ENCODE results near the gene LAG3. TPM values are rescaled to one million over a fixed set of nuclear protein-coding genes. Genes with fewer than 3 reads are reported as not detected.

Gene LAG3
- total RNA-seq, 1 experiment from 2014 or later = 2.2 TPM

- WGBS (ENCODE audit: extremely low coverage, insufficient read length, low lambda C conversion rate) = no CpG with 5 or more reads among the region's 8 CpGs
These were observed 55.2 kb downstream of the LAG3 start for GRCh38 chr12:6827437-6827911.

More at GRCh38 chr12:6827437-6827911, 55.2 kb downstream of the LAG3 start:
- no peaks in the 10 kb centered on the region for H3K9me3 ChIP-seq (ENCODE audit: control insufficient read depth, low read depth, low read length)
- no peak overlapping the region for H2BK15ac ChIP-seq (ENCODE audit: low read depth, low read length)
- H3K27me3 Mint-ChIP-seq (ENCODE audit: low read depth) = peaks cover 29% of the 10 kb centered on the region
- no peak overlapping the region for H2BK12ac ChIP-seq (ENCODE audit: insufficient read length, low read depth, low read length)
- H3K9ac ChIP-seq (ENCODE audit: extremely low read depth, insufficient read length, low read length) = no peak overlapping the region
- peaks cover 28 to 35% (median 34%) of the 10 kb centered on the region in 3 experiments for H3K36me3 Mint-ChIP-seq (ENCODE audit: insufficient read depth in 1 of 3, low read depth in 3 of 3)
- H3K23ac ChIP-seq (ENCODE audit: insufficient read length, low read depth, low read length) = no peak overlapping the region
- no peak overlapping the region for H2BK5ac ChIP-seq (ENCODE audit: insufficient read length, low read length)
- peak; percentile 95 for DNase-seq
- H3K9me3 Mint-ChIP-seq = no peaks in the 10 kb centered on the region
- no peak overlapping the region for H2BK120ac ChIP-seq (ENCODE audit: low read depth, low read length, poor library complexity, severe bottlenecking)
- no peak overlapping the region for H3K18ac ChIP-seq (ENCODE audit: insufficient read length, low read depth, low read length)
- H4K20me1 ChIP-seq (ENCODE audit: control insufficient read depth, insufficient read depth, insufficient read length) = peaks cover 6% of the 10 kb centered on the region
- H3K79me2 ChIP-seq (ENCODE audit: insufficient read depth, low read length) = peaks cover 2% of the 10 kb centered on the region; the same call in 1 of the 2 replicates
- H3K56ac ChIP-seq (ENCODE audit: insufficient read length, low read depth, low read length) = no peak overlapping the region
- peak overlapping the region; percentile 59 to 79 for H3K4me3 Mint-ChIP-seq
- no peaks in the 10 kb centered on the region for H3K27me3 ChIP-seq (ENCODE audit: insufficient read depth, low read length)
- no peak overlapping the region for H3K14ac ChIP-seq (ENCODE audit: insufficient read depth, low read length)
- no peak overlapping the region for H2AFZ ChIP-seq (ENCODE audit: low read length)
- peaks cover 37 to 54% of the 10 kb centered on the region in 2 experiments for H3K4me1 Mint-ChIP-seq
- no peak overlapping the region for H4K5ac ChIP-seq (ENCODE audit: insufficient read length, low read depth, low read length)
- no peak overlapping the region for H3K27ac ChIP-seq (ENCODE audit: insufficient read length, low read depth, low read length)
- H2AK5ac ChIP-seq (ENCODE audit: insufficient read length, low read length) = no peak overlapping the region
- no peak overlapping the region for H4K8ac ChIP-seq (replicated peaks; ENCODE audit: insufficient read length, low read depth, low read length)
- H3K4me1 ChIP-seq (ENCODE audit: insufficient read depth, low read length) = peaks cover 3% of the 10 kb centered on the region; the same call in 1 of the 2 replicates
- no peak overlapping the region for H4K91ac ChIP-seq (ENCODE audit: insufficient read length, low read depth, low read length)
- H3K4me2 ChIP-seq (ENCODE audit: insufficient read depth, insufficient read length, low read length) = peak overlapping the region; percentile 80
- H3T11ph ChIP-seq (ENCODE audit: low read length) = no peak overlapping the region
- peak overlapping the region; percentile 66 to 98 (median 68); a peak in 6 of 7 replicates for H3K27ac Mint-ChIP-seq
- no peak overlapping the region for H2BK20ac ChIP-seq (ENCODE audit: low read depth, low read length, poor library complexity, severe bottlenecking)
- H3K23me2 ChIP-seq (ENCODE audit: insufficient read length, low read depth, low read length, poor library complexity, severe bottlenecking) = peaks cover 14% of the 10 kb centered on the region
- no peak overlapping the region for H3K4ac ChIP-seq (ENCODE audit: low read depth, low read length)
- TF ChIP-seq CTCF (conservative IDR thresholded peaks at IDR 0.05) = no peak
- H3K79me1 ChIP-seq (ENCODE audit: insufficient read depth, low read depth, low read length, poor library complexity, severe bottlenecking) = no peaks in the 10 kb centered on the region

Other genes starting within 250 kb of the LAG3 start
- gene GAPDH, start 238.0 kb upstream of the LAG3 start, total RNA-seq (2021) = 4,581 and 4,651 TPM in 2 replicates
- gene IFFO1, start 216.5 kb upstream of the LAG3 start, total RNA-seq (2021) = 16.3 and 17.9 TPM in 2 replicates
- gene NOP2, start 204.2 kb upstream of the LAG3 start, total RNA-seq (2021) = 136 and 137 TPM in 2 replicates
- gene CHD4, start 165.1 kb upstream of the LAG3 start, total RNA-seq (2021) = 334 and 346 TPM in 2 replicates
- 0.22 TPM in 2 replicates for gene LPAR5, start 136.6 kb upstream of the LAG3 start, total RNA-seq (2021)
- gene ACRBP, start 125.1 kb upstream of the LAG3 start, total RNA-seq (2021) = 1.3 and 1.9 TPM in 2 replicates
- 20.1 TPM in 2 replicates for gene ING4, start 109.4 kb upstream of the LAG3 start, total RNA-seq (2021)
- 83.5 and 88.0 TPM in 2 replicates for gene ZNF384, start 83.1 kb upstream of the LAG3 start, total RNA-seq (2021)
- gene PIANP, start 71.7 kb upstream of the LAG3 start, total RNA-seq (2021) = 5.2 and 6.6 TPM in 2 replicates
- 34.2 and 35.9 TPM in 2 replicates for gene COPS7A, start 48.5 kb upstream of the LAG3 start, total RNA-seq (2021)
- 244 and 258 TPM in 2 replicates for gene MLF2, start 19.4 kb upstream of the LAG3 start, total RNA-seq (2021)
- 422 and 438 TPM in 2 replicates for gene PTMS, start 6.2 kb upstream of the LAG3 start, total RNA-seq (2021)
- gene CD4, start 17.0 kb downstream of the LAG3 start, total RNA-seq (2021) = 0.88 and 1.1 TPM in 2 replicates
- 4.6 and 6.1 TPM in 2 replicates for gene GPR162, start 49.3 kb downstream of the LAG3 start, total RNA-seq (2021)
- gene P3H3, start 55.9 kb downstream of the LAG3 start, total RNA-seq (2021) = 55.0 and 60.2 TPM in 2 replicates
- 17.3 and 20.0 TPM in 2 replicates for gene GNB3, start 68.4 kb downstream of the LAG3 start, total RNA-seq (2021)
- gene CDCA3, start 78.8 kb downstream of the LAG3 start, total RNA-seq (2021) = 45.1 and 48.6 TPM in 2 replicates
- gene USP5, start 79.6 kb downstream of the LAG3 start, total RNA-seq (2021) = 143 and 144 TPM in 2 replicates
- gene TPI1, start 95.0 kb downstream of the LAG3 start, total RNA-seq (2021) = 1,177 and 1,211 TPM in 2 replicates
- 13.7 and 16.3 TPM in 2 replicates for gene SPSB2, start 100.8 kb downstream of the LAG3 start, total RNA-seq (2021)
- 2.1 and 2.6 TPM in 2 replicates for gene LRRC23, start 132.3 kb downstream of the LAG3 start, total RNA-seq (2021)
- 165 and 166 TPM in 2 replicates for gene ENO2, start 142.1 kb downstream of the LAG3 start, total RNA-seq (2021)
- gene ATN1, start 155.4 kb downstream of the LAG3 start, total RNA-seq (2021) = 97.9 and 103 TPM in 2 replicates
- gene RNU7-1, start 171.3 kb downstream of the LAG3 start, total RNA-seq (2021) = not detected in 2 replicates
- 195 TPM in 2 replicates for gene C12orf57, start 171.5 kb downstream of the LAG3 start, total RNA-seq (2021)
- gene PTPN6, start 178.8 kb downstream of the LAG3 start, total RNA-seq (2021) = 18.2 and 19.8 TPM in 2 replicates
- 370 and 383 TPM in 2 replicates for gene PHB2, start 198.1 kb downstream of the LAG3 start, total RNA-seq (2021)
- gene EMG1, start 198.4 kb downstream of the LAG3 start, total RNA-seq (2021) = 62.7 and 67.4 TPM in 2 replicates
- 45.0 and 47.7 TPM in 2 replicates for gene LPCAT3, start 246.0 kb downstream of the LAG3 start, total RNA-seq (2021)